ENCODE results near the gene NEDD4L. TPM values are rescaled to one million over a fixed set of nuclear protein-coding genes. Genes with fewer than 3 reads are reported as not detected.
"Not testable (repeated sequence)": the region's sequence is repeated elsewhere in the genome, so short reads cannot be mapped to it uniquely, and the experiment has no call there.

The NEDD4L gene
- total RNA-seq, 1 donor from 2014 or later, result 135 TPM

DNA sequence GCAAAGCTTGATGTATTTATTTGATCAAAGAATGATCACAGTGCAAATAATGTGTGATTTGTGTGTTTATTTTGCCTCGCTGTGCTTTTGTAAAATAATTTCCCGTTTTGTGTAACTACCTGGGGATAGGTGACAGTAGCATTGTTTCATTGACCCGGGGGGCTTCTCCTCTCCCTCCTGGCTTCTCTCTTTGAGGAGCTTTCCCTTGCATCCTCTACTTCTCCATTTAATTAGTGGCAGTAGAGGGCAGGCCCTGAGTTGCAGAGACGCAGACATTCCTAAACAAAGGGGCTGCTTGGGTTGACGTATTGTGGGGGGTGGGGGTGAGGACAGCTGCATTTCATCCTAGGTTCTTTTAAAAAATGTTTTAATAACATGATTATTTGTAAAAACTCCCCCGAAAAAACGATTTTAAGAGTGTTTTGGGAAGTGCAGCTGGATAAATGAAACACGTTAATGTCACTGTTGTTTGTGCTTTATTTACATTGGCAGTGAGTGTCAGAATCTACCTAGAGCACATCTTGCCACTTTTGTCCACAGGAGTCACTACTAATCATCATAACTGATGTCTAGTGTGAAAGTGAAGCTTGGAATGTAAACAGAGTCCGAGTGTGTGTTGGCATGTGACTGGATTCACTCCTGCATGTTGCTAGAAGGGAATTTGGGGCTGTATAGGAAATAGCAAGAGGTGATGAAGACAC lies 2.2 kb downstream of the NEDD4L start:
- no peaks in the 10 kb centered on the region for H3K9me3 Mint-ChIP-seq
- no peaks in the 10 kb centered on the region for H3K27me3 Mint-ChIP-seq (ENCODE audit: low read depth)
- peak overlapping the region; percentile 97 for H3K4me3 Mint-ChIP-seq
- no peak for DNase-seq (ENCODE audit: low spot score in 2 of 2, unreplicated experiment in 2 of 2)
- TF ChIP-seq, protein P1, sequence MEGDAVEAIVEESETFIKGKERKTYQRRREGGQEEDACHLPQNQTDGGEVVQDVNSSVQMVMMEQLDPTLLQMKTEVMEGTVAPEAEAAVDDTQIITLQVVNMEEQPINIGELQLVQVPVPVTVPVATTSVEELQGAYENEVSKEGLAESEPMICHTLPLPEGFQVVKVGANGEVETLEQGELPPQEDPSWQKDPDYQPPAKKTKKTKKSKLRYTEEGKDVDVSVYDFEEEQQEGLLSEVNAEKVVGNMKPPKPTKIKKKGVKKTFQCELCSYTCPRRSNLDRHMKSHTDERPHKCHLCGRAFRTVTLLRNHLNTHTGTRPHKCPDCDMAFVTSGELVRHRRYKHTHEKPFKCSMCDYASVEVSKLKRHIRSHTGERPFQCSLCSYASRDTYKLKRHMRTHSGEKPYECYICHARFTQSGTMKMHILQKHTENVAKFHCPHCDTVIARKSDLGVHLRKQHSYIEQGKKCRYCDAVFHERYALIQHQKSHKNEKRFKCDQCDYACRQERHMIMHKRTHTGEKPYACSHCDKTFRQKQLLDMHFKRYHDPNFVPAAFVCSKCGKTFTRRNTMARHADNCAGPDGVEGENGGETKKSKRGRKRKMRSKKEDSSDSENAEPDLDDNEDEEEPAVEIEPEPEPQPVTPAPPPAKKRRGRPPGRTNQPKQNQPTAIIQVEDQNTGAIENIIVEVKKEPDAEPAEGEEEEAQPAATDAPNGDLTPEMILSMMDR (IDR thresholded peaks at IDR 0.05; ENCODE audit: unreplicated experiment), result no peak
- H3K4me1 Mint-ChIP-seq, result peaks cover 46% of the 10 kb centered on the region
- H3K36me3 Mint-ChIP-seq, result no peaks in the 10 kb centered on the region
- H3K27ac Mint-ChIP-seq, result peak overlapping the region; percentile 98

DNA sequence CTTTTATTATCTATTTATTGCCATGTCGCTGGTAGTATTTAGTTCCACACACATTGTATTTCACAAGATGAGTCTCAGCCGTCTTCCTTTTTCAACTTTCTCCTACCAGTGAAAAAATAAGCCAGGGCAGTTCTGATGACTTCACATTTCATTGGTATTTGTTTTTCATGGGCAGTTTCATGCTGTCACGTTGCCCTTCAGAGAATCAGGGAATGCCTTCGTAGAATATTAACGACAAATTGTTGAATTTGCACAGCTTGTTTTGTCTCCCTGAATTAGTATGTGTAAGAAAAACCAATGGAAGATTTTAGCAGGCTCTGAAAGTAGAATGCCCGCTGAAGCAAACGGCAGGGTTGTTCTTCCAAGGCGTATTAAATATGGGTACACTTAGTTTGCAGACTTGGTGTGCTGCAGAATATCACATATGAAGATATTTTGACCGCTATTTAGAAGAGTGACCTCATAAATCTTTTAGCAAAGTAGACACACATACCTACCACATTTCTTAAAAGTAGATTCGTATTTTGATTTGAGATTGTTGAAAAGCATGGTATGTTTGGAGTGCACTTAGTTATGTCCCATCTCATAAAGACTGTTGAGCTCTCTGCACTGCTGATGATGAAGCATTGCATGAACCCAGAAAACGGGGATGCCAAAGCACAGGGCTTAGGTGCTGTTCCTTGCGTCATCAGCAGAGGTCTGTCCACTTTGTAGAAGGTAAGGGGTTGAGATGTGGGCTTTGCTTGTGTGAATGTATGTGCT lies 2.9 kb downstream of the NEDD4L start:
- Mint-ChIP-seq H3K36me3 (no peaks in the 10 kb centered on the region), H3K9me3 (no peaks in the 10 kb centered on the region), H3K4me1 (peaks cover 49% of the 10 kb centered on the region), H3K27me3 (ENCODE audit: low read depth) (no peaks in the 10 kb centered on the region), H3K27ac (peak overlapping the region; percentile 98), H3K4me3 (peak overlapping the region; percentile 97)
- TF ChIP-seq, protein P1 (IDR thresholded peaks at IDR 0.05; ENCODE audit: unreplicated experiment), result no peak
- no peak for DNase-seq (ENCODE audit: low spot score in 2 of 2, unreplicated experiment in 2 of 2)

DNA sequence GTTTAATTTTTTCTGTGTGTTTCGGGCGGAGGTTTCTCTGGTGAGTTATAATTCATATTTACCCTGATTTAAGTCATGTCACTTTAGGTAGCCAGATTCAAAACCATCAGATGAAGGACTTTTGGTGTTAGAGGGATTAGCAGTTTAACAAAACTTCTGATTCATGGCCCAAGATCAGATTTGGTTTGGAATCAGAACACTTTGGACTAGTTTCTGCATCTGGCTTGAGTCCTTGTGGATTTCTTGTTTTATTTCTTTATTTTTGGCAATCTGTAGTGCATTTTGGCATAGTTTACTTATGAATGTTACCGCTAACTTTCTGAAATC lies 3.5 kb downstream of the NEDD4L start:
- Mint-ChIP-seq H3K27me3 (ENCODE audit: low read depth) (no peaks in the 10 kb centered on the region), H3K4me3 (peak overlapping the region; percentile 97), H3K9me3 (no peaks in the 10 kb centered on the region), H3K4me1 (peaks cover 53% of the 10 kb centered on the region), H3K27ac (peak overlapping the region; percentile 41), H3K36me3 (no peaks in the 10 kb centered on the region)
- TF ChIP-seq, protein P1 (IDR thresholded peaks at IDR 0.05; ENCODE audit: unreplicated experiment), result no peak
- no peak for DNase-seq (ENCODE audit: low spot score in 2 of 2, unreplicated experiment in 2 of 2)

DNA sequence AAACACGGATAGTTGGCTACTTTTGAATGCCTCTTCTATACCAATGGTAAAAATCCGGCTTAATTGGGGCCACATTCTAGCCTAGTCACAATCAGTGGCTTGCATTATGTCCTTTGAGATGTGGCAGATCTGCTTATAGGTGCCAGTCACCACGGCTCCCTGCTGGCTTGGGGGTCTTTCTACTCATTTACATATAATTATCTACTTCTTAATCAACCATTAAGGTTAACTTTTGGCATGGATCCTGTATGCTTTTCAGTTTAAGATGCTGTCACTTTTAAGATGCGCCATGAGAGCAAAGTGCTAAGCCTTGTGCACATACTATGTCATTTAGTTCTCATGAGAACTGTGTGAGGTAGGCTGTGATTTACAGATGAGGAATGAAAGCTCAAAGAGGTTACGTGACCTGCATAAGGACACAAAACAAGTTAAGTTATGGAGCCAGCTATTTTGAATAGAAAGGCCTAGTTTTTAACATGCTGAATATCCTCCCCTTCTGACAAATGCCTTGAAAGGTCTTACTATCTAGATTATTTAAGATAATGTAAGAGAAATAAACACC lies 4.1 kb downstream of the NEDD4L start:
- no peak overlapping the region for H3K27ac Mint-ChIP-seq
- DNase-seq (ENCODE audit: low spot score in 2 of 2, unreplicated experiment in 2 of 2), result no peak
- no peak overlapping the region for H3K4me3 Mint-ChIP-seq
- TF ChIP-seq, protein P1 (IDR thresholded peaks at IDR 0.05; ENCODE audit: unreplicated experiment), result no peak
- H3K9me3 Mint-ChIP-seq, result no peaks in the 10 kb centered on the region
- H3K36me3 Mint-ChIP-seq, result no peaks in the 10 kb centered on the region
- H3K4me1 Mint-ChIP-seq, result peaks cover 47% of the 10 kb centered on the region
- no peaks in the 10 kb centered on the region for H3K27me3 Mint-ChIP-seq (ENCODE audit: low read depth)

DNA sequence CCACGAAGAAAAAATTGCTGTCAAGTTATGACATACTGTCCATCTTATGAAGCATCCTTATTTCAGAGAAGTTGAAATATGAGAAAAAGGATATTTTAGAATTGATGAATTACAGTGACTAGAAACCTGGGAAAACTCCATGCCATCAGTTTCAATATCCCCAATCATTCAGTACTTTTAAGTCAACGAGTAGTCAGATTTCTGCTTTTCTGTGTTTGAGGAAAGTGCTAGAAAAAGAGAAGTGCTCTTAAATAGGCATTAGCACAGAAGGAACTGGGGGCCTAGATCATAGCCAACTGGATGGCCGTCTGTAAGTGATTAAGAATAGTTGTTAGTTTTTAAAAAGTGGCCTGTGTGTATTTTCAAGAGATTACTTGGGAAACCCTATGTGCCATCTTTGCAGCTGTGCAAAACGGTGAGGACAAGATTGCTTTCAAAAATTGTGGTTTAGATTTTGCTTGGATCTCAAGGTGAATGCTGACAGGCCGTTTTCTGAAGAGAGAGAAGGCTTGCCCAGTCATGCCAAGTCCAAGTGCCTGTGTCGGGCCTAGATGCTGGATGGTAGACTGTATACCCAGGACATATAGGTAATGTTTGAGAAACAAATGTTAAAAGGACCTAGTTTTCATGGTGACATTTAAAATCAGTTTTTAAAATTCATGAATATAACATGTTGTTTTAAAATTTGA lies 5.1 kb downstream of the NEDD4L start:
- Mint-ChIP-seq H3K27me3 (ENCODE audit: low read depth) (no peaks in the 10 kb centered on the region), H3K4me3 (no peak overlapping the region), H3K9me3 (no peaks in the 10 kb centered on the region), H3K4me1 (peaks cover 46% of the 10 kb centered on the region), H3K27ac (no peak overlapping the region), H3K36me3 (peaks cover 4% of the 10 kb centered on the region)
- TF ChIP-seq, protein P1 (IDR thresholded peaks at IDR 0.05; ENCODE audit: unreplicated experiment), result no peak
- no peak for DNase-seq (ENCODE audit: low spot score in 2 of 2, unreplicated experiment in 2 of 2)

DNA sequence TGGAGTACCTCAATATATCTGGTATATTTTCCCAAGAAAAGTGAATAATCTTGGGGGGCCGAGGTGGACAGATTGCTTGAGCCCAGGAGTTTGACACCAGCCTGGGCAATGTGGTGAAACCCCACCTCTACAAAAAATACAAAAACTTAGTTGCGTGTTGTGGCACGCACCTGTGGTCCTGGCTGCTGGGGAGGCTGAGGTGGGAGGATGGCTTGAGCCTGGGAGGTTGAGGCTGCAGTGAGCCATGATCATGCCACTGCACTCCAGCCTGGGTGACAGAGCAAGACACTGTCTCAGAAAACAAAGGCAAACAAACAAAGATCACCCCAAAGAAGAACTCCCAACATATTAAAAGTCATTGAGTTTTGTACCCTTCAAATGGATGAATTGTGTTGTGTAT lies 6.9 kb downstream of the NEDD4L start:
- H3K27me3 Mint-ChIP-seq (ENCODE audit: low read depth); DNase-seq (ENCODE audit: low spot score in 2 of 2, unreplicated experiment in 2 of 2); H3K9me3 Mint-ChIP-seq; H3K4me3 Mint-ChIP-seq; H3K27ac Mint-ChIP-seq; H3K36me3 Mint-ChIP-seq: not testable (repeated sequence)
- peaks cover 49% of the 10 kb centered on the region for H3K4me1 Mint-ChIP-seq
